Karpas-422 (cell line): Measurements from ENCODE around the gene SPTBN1. TPM values are rescaled to one million over a fixed set of nuclear protein-coding genes. Genes with fewer than 3 reads are reported as not detected.

Source experiments
- DNase-seq: peaks from one replicate; pipeline ENCODE4 v3.0.0-alpha.2; 2015
- H2AFZ ChIP-seq: fragments of 200-600 bp; sonication (generic); 2 replicates; pipeline ENCODE4 v1.6.1; 2014; ENCODE audit warnings: antibody characterized with exemption, low read length, mixed read lengths
- H3K27ac ChIP-seq: fragments of 200-600 bp; sonication (generic); 2 replicates; pipeline ENCODE4 v1.5.1; 2014; ENCODE audit warnings: mild to moderate bottlenecking, low read length, moderate library complexity
- H3K27me3 ChIP-seq: fragments of 200-600 bp; sonication (generic); 2 replicates; pipeline ENCODE4 v1.6.1; 2014; ENCODE audit warnings: low read length, mixed read lengths
- H3K36me3 ChIP-seq: fragments of 200-600 bp; sonication (generic); 2 replicates; pipeline ENCODE4 v1.6.1; 2014; ENCODE audit warnings: low read length, mixed read lengths; ENCODE audit not compliant: insufficient read depth
- H3K4me1 ChIP-seq: fragments of 200-600 bp; sonication (generic); 2 replicates; pipeline ENCODE4 v1.6.1; 2014; ENCODE audit warnings: mild to moderate bottlenecking, low read length, mixed read lengths
- H3K4me2 ChIP-seq: fragments of 200-600 bp; sonication (generic); 2 replicates; pipeline ENCODE4 v1.6.1; 2014; ENCODE audit warnings: low read length, low read depth, mild to moderate bottlenecking; ENCODE audit not compliant: poor library complexity, severe bottlenecking
- H3K4me3 ChIP-seq: fragments of 200-600 bp; sonication (generic); 2 replicates; pipeline ENCODE4 v1.5.1; 2014; ENCODE audit warnings: mild to moderate bottlenecking, antibody characterized with exemption, low read length, mixed read lengths
- H3K79me2 ChIP-seq: fragments of 200-600 bp; sonication (generic); 2 replicates; pipeline ENCODE4 v1.6.1; 2014; ENCODE audit warnings: mild to moderate bottlenecking, low read length, mixed read lengths
- H3K9ac ChIP-seq: fragments of 200-600 bp; sonication (generic); 2 replicates; pipeline ENCODE4 v1.6.0; 2014; ENCODE audit warnings: low read length
- H3K9me2 ChIP-seq: fragments of 200-600 bp; sonication (generic), shearing (Covaris generic); replicated peaks from 2 replicates; pipeline ENCODE4 v1.6.0; 2014; ENCODE audit warnings: mild to moderate bottlenecking, low read length, moderate library complexity; ENCODE audit not compliant: insufficient read depth
- H3K9me3 ChIP-seq: fragments of 300-700, 200-600 bp; sonication (generic); 2 replicates; pipeline ENCODE4 v1.6.1; 2014; ENCODE audit warnings: low read length, mixed read lengths
- H4K20me1 ChIP-seq: fragments of 200-600 bp; sonication (generic); 2 replicates; pipeline ENCODE4 v1.6.1; 2014; ENCODE audit warnings: mild to moderate bottlenecking, antibody characterized with exemption, low read length, low read depth; ENCODE audit not compliant: insufficient read depth
- total RNA-seq: library from RNA; depleted of rRNA; stranded (reverse); fragments of >200 nt; shearing (Covaris generic); gene quantifications from 2 replicates; pipeline ENCODE4 v1.2.3, GENCODE V29; 2014; ENCODE audit warnings: low replicate concordance

Gene SPTBN1
- total RNA-seq, 1 experiment from 2014 or later = 6.2 TPM

DNA sequence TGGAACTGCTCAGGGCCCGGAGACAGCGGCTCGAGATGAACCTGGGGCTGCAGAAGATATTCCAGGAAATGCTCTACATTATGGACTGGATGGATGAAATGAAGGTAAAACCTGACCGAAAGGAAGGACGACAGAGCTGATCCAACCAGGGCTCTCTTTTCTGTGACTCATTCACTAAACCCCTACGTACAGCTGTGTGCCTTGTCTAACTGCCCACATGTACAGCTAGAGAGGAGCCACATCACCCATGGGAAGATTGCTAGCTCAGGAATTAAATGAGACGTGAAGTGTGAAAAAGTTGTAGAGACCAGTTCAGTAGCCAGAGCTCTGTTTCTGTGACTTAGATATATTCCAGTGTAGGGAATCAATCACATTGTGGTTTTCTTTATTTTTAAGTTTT lies 170.0 kb downstream of the SPTBN1 start:
- no peaks in the 10 kb centered on the region for H3K36me3 ChIP-seq
- DNase-seq = no peak
- no peak overlapping the region for H3K4me3 ChIP-seq

DNA sequence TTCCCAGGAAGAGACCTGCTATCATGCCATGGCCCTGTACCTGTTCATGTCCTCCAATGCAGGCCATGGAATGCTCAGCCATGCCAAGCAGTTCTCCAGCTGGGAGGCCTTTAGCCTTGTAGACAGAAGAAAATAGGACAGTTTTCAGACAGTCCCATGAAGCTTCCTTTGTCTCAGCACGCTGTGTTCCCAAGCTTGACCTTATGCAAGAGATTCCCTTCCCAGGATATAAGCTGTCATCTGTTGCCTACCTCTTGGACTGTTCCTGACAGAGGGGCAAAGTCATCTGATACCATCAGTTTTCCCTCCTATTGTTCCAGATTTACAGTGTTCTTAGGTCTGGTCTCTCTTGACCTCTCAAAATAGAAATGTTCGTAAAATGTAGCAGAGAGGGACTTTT lies 170.8 kb downstream of the SPTBN1 start:
- no peaks in the 10 kb centered on the region for H3K79me2 ChIP-seq
- H3K9me2 ChIP-seq = no peaks in the 10 kb centered on the region
- no peaks in the 10 kb centered on the region for H3K4me1 ChIP-seq
- no peak overlapping the region for H3K4me2 ChIP-seq
- no peak for DNase-seq
- no peak overlapping the region for H2AFZ ChIP-seq
- no peaks in the 10 kb centered on the region for H3K36me3 ChIP-seq
- no peak overlapping the region for H3K9ac ChIP-seq
- H3K4me3 ChIP-seq = no peak overlapping the region
- no peaks in the 10 kb centered on the region for H3K27me3 ChIP-seq
- H3K27ac ChIP-seq = no peak overlapping the region
- no peaks in the 10 kb centered on the region for H3K9me3 ChIP-seq
- no peaks in the 10 kb centered on the region for H4K20me1 ChIP-seq

More for the DNA sequence above, 170.0 kb downstream of the SPTBN1 start:
- H4K20me1 ChIP-seq = no peaks in the 10 kb centered on the region
- no peaks in the 10 kb centered on the region for H3K4me1 ChIP-seq
- no peaks in the 10 kb centered on the region for H3K79me2 ChIP-seq
- H3K27me3 ChIP-seq = no peaks in the 10 kb centered on the region
- no peak overlapping the region for H3K4me2 ChIP-seq
- no peak overlapping the region for H3K9ac ChIP-seq
- no peak overlapping the region for H3K27ac ChIP-seq
- H3K9me2 ChIP-seq = no peaks in the 10 kb centered on the region
- H3K9me3 ChIP-seq = no peaks in the 10 kb centered on the region
- no peak overlapping the region for H2AFZ ChIP-seq

DNA sequence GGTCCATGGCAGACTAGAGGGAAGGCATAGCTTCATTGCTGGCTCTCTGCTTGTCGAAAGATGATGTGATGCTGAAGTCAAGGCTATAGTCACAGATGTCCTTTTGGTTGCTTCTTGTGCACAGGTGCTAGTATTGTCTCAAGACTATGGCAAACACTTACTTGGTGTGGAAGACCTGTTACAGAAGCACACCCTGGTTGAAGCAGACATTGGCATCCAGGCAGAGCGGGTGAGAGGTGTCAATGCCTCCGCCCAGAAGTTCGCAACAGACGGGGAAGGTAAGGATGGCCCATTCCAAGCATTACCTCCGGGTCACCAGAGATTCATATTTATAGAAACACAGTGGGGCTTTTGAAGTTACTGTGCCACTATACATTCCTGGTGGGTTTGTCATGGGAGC lies 171.8 kb downstream of the SPTBN1 start:
- no peaks in the 10 kb centered on the region for H3K9me2 ChIP-seq
- H3K9ac ChIP-seq = no peak overlapping the region

DNA sequence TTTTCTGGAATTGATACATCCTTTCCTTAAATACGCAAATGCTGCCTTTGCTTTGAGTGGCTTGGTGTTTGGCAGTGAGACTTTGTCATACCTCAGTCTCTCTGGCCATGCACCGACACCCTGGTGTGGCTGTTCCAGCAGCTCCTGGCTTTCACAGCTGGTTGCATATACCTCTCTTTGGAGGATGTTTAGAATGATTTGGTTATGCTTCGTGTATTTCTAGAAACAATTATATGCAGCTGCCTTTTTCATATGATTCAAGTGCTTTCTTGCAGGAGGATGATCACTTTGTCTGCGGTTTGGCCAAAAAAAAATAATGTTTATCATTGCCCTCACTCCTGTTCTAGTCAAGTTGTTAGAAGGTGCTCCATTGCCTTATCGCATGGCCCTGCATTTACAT lies 172.3 kb downstream of the SPTBN1 start:
- Histone ChIP-seq H3K27ac (no peak overlapping the region), H3K9me2 (no peaks in the 10 kb centered on the region), H3K27me3 (no peaks in the 10 kb centered on the region), H3K36me3 (no peaks in the 10 kb centered on the region), H3K9me3 (no peaks in the 10 kb centered on the region), H3K4me2 (no peak overlapping the region), H3K4me3 (no peak overlapping the region), H2AFZ (no peak overlapping the region), H3K9ac (no peak overlapping the region), H4K20me1 (no peaks in the 10 kb centered on the region), H3K4me1 (no peaks in the 10 kb centered on the region), H3K79me2 (no peaks in the 10 kb centered on the region)
- DNase-seq = no peak

More for the DNA sequence above, 171.8 kb downstream of the SPTBN1 start:
- Histone ChIP-seq H3K27ac (no peak overlapping the region), H3K4me3 (no peak overlapping the region), H3K4me1 (no peaks in the 10 kb centered on the region), H3K27me3 (no peaks in the 10 kb centered on the region), H3K4me2 (no peak overlapping the region), H2AFZ (no peak overlapping the region), H3K36me3 (no peaks in the 10 kb centered on the region), H3K9me3 (no peaks in the 10 kb centered on the region), H4K20me1 (no peaks in the 10 kb centered on the region), H3K79me2 (no peaks in the 10 kb centered on the region)
- DNase-seq = no peak

DNA sequence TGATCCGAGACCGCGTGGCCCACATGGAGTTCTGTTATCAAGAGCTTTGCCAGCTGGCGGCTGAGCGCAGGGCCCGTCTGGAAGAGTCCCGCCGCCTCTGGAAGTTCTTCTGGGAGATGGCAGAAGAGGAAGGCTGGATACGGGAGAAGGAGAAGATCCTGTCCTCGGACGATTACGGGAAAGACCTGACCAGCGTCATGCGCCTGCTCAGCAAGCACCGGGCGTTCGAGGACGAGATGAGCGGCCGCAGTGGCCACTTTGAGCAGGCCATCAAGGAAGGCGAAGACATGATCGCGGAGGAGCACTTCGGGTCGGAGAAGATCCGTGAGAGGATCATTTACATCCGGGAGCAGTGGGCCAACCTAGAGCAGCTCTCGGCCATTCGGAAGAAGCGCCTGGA lies 172.8 kb downstream of the SPTBN1 start:
- no peak for DNase-seq
- H3K79me2 ChIP-seq = no peaks in the 10 kb centered on the region
- no peak overlapping the region for H3K27ac ChIP-seq
- no peaks in the 10 kb centered on the region for H3K9me3 ChIP-seq
- no peaks in the 10 kb centered on the region for H3K27me3 ChIP-seq
- peaks cover 1% of the 10 kb centered on the region for H3K4me1 ChIP-seq
- no peaks in the 10 kb centered on the region for H3K36me3 ChIP-seq
- H4K20me1 ChIP-seq = no peaks in the 10 kb centered on the region
- no peaks in the 10 kb centered on the region for H3K9me2 ChIP-seq
- no peak overlapping the region for H2AFZ ChIP-seq
- H3K9ac ChIP-seq = no peak overlapping the region
- H3K4me3 ChIP-seq = no peak overlapping the region
- no peak overlapping the region for H3K4me2 ChIP-seq

DNA sequence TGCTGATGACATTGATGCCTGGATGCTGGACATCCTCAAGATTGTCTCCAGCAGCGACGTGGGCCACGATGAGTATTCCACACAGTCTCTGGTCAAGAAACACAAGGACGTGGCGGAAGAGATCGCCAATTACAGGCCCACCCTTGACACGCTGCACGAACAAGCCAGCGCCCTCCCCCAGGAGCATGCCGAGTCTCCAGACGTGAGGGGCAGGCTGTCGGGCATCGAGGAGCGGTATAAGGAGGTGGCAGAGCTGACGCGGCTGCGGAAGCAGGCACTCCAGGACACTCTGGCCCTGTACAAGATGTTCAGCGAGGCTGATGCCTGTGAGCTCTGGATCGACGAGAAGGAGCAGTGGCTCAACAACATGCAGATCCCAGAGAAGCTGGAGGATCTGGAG lies 173.3 kb downstream of the SPTBN1 start:
- Histone ChIP-seq H3K9me3 (no peaks in the 10 kb centered on the region), H3K4me1 (peaks cover 5% of the 10 kb centered on the region), H3K9ac (no peak overlapping the region), H2AFZ (no peak overlapping the region), H4K20me1 (no peaks in the 10 kb centered on the region), H3K27ac (no peak overlapping the region), H3K36me3 (no peaks in the 10 kb centered on the region), H3K79me2 (no peaks in the 10 kb centered on the region), H3K4me2 (no peak overlapping the region), H3K27me3 (no peaks in the 10 kb centered on the region), H3K4me3 (no peak overlapping the region), H3K9me2 (no peaks in the 10 kb centered on the region)
- no peak for DNase-seq

DNA sequence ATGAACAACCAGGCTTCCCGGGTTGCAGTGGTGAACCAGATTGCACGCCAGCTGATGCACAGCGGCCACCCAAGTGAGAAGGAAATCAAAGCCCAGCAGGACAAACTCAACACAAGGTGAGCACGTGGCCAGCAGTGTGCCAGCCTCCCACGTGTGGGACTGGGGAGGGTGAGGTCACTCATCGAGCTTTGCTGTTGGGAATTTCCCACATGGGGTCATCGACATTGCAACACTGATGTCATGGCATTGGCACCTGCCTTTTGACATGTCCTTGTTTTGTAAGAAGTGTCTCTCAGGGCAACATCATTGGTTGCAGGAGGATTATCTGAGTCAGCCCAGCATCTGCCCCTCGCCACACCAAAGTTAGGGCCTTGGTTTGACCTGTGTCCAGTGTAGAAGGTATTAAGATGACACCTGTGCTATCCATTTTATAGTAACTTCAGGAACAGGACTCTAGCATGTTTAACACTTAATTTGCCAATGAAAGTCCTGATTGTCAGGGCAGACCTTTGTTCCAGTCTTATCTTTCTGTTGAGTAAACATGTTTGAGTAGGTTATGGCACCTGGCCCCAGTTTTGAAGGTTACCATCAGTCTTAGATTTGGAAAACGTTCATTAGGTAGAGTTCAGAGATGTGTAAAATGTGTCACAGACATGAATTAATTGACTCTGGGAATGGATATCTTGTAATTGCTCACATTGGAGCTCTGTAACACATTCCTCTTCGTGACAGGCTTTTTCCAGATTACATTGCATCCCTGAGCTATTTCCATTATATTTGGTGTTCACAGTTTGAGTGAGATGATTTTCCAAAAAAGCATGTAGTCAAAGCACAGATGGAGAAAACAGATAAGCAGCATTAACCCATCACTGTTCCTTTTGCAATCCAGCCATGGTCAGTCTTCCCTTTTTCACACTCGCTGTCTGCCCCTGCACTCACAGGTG lies 174.1 kb downstream of the SPTBN1 start:
- Histone ChIP-seq H2AFZ (no peak overlapping the region), H3K4me1 (peaks cover 13% of the 10 kb centered on the region), H3K27ac (no peak overlapping the region), H4K20me1 (no peaks in the 10 kb centered on the region), H3K79me2 (no peaks in the 10 kb centered on the region), H3K9me3 (no peaks in the 10 kb centered on the region), H3K4me3 (no peak overlapping the region), H3K4me2 (no peak overlapping the region), H3K9me2 (no peaks in the 10 kb centered on the region), H3K9ac (no peak overlapping the region), H3K36me3 (no peaks in the 10 kb centered on the region), H3K27me3 (no peaks in the 10 kb centered on the region)
- DNase-seq = no peak

DNA sequence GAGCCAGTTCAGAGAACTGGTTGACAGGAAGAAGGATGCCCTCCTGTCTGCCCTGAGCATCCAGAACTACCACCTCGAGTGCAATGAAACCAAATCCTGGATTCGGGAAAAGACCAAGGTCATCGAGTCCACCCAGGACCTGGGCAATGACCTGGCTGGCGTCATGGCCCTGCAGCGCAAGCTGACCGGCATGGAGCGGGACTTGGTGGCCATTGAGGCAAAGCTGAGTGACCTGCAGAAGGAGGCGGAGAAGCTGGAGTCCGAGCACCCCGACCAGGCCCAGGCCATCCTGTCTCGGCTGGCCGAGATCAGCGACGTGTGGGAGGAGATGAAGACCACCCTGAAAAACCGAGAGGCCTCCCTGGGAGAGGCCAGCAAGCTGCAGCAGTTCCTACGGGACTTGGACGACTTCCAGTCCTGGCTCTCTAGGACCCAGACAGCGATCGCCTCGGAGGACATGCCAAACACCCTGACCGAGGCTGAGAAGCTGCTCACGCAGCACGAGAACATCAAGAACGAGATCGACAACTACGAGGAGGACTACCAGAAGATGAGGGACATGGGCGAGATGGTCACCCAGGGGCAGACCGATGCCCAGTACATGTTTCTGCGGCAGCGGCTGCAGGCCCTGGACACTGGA lies 174.9 kb downstream of the SPTBN1 start:
- no peak overlapping the region for H3K4me2 ChIP-seq
- H3K4me1 ChIP-seq = peaks cover 14% of the 10 kb centered on the region
- no peaks in the 10 kb centered on the region for H3K9me2 ChIP-seq
- DNase-seq = no peak
- no peak overlapping the region for H3K9ac ChIP-seq
- H3K9me3 ChIP-seq = no peaks in the 10 kb centered on the region
- H3K4me3 ChIP-seq = no peak overlapping the region
- H4K20me1 ChIP-seq = no peaks in the 10 kb centered on the region
- no peak overlapping the region for H2AFZ ChIP-seq
- H3K79me2 ChIP-seq = no peaks in the 10 kb centered on the region
- no peaks in the 10 kb centered on the region for H3K27me3 ChIP-seq
- H3K36me3 ChIP-seq = no peaks in the 10 kb centered on the region
- H3K27ac ChIP-seq = no peak overlapping the region
